ENCODE data around the gene PKIB. TPM values are rescaled to one million over a fixed set of nuclear protein-coding genes. Genes with fewer than 3 reads are reported as not detected.

Gene PKIB
- total and polyA plus RNA-seq, 10 of the 15 experiments (the other 5 are each of a cell fraction or from before 2014, with no cell fraction given): 0.20 to 1.8 (median 0.87) TPM

DNA sequence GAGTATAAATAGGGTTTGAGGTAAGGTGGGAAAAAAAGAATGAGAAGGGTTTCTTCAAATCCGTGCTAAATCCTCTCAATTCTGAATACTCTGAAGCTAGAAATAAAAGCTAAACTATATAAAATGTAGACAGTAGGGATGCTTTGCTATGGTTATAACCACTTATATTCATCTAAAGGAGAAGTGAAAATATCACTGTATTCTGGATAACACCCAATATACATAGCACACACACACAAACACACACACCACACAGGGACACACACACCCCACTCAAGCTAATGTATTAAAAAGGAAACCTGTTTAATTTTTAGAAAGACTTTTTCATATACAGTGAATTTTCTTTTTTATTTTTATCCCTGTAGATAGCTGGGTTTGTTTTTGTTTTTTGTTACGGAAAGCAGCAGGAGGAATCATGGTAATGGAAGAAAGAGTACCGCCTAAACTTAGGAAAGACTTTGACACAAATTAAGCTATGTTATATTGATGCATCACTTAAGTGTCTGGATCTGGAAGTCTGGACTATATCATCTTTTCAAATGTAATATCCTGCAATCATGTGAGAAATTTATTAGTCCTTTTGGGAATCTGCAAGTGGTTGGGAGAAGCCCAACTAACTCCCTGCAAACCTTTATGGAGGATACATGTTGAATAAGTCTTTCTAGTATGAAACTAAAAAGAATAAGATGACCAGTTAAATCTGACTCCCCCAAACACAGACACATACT is 100.9 kb downstream of the PKIB start:
- H3K79me2 ChIP-seq (ENCODE audit: control insufficient read depth, insufficient read depth, low read length): no peaks in the 10 kb centered on the region
- no peak overlapping the region for H3K4me2 ChIP-seq (ENCODE audit: control insufficient read depth, insufficient read depth)
- H3K27ac ChIP-seq (ENCODE audit: control insufficient read depth, insufficient read depth): no peak overlapping the region
- no peak for DNase-seq (ENCODE audit: low read depth, low spot score)
- CTCF ChIA-PET: interaction anchor here (0.7 to 2.9 kb wide), 9 partner anchors 9 to 158 kb away, joined by 3 to 11 read pairs (median 3); no protein-coding TSS in a partner anchor
- POLR2A ChIA-PET: interaction anchor here (0.8 to 1.6 kb wide), 2 partner anchors 10 to 95 kb away, joined by 4 to 5 read pairs; no protein-coding TSS in a partner anchor
- in situ Hi-C loops (cut with MboI) (no loop called here), intact Hi-C loops (cut with micrococcal nuclease; ENCODE audit: unreplicated experiment) (loop anchor here (10.0 kb wide), 1 partner anchor 236 kb away; the partner anchor contains the start of gene SERINC1)
- RAD21 ChIA-PET (ENCODE audit: unreplicated experiment): interaction anchor here (1.0 to 4.0 kb wide), 5 partner anchors 17 to 101 kb away, joined by 3 to 21 read pairs (median 6); partner anchors contain the start of gene PKIB
- BruUV-seq (replicated peaks): no TSS peak
- no peak for FAIRE-seq
- H3K4me1 ChIP-seq (ENCODE audit: control insufficient read depth, insufficient read depth, low read length): no peaks in the 10 kb centered on the region
- WGBS (ENCODE audit: insufficient coverage, insufficient replicate concordance, low lambda C conversion rate, missing lambda C conversion rate): 44% methylated on average over 3 of the region's 3 CpGs
- ATAC-seq: peak; percentile 70
- H4K20me1 ChIP-seq (ENCODE audit: control insufficient read depth, insufficient read depth): no peaks in the 10 kb centered on the region
- TF ChIP-seq MTA2 (IDR thresholded peaks at IDR 0.05; ENCODE audit: low read depth): 0 out of 2 replicates have a peak, but pooled peaks have one; percentile 17
- TF ChIP-seq IKZF1 (conservative IDR thresholded peaks at IDR 0.05): peak; percentile 4; the same call in 1 of the 2 replicates
- TF ChIP-seq IKZF2 (IDR thresholded peaks at IDR 0.05): peak; percentile 26 to 32; a peak in 2 of 4 replicates
- TF ChIP-seq ZBED1 (IDR thresholded peaks at IDR 0.05; ENCODE audit: borderline replicate concordance): no peak
- TF ChIP-seq DPF2 (IDR thresholded peaks at IDR 0.05): 0 out of 2 replicates have a peak, but pooled peaks have one; percentile 7
- peak; percentile 53; the same call in 1 of the 2 replicates for TF ChIP-seq SPI1 (IDR thresholded peaks at IDR 0.05; ENCODE audit: borderline replicate concordance, insufficient read depth, low read depth, low read length)
- no peak overlapping the region for H2AFZ ChIP-seq (ENCODE audit: control insufficient read depth, low read depth, low read length)
- H3K36me3 ChIP-seq (ENCODE audit: control insufficient read depth in 2 of 2, insufficient read depth in 2 of 2, low read length in 1 of 2): no peaks in the 10 kb centered on the region
- no peaks in the 10 kb centered on the region; a peak in 1 of 4 replicates for H3K27me3 ChIP-seq (replicated peaks in 1 of 2; ENCODE audit: control insufficient read depth in 2 of 2, insufficient read depth in 2 of 2, low read length in 1 of 2)
- SMC1A ChIA-PET (ENCODE audit: uncharacterized antibody, unreplicated experiment): interaction anchor here (0.5 to 18.7 kb wide), 20 partner anchors 11 to 218 kb away, joined by 3 to 215 read pairs (median 3); no protein-coding TSS in a partner anchor
- no peaks in the 10 kb centered on the region for H3K9me3 ChIP-seq (replicated peaks; ENCODE audit: control insufficient read depth, insufficient read depth, low read length)
- H3K4me3 ChIP-seq: no peak overlapping the region
- H3K9ac ChIP-seq (ENCODE audit: control insufficient read depth, insufficient read depth, low read length): no peak overlapping the region

All from GM12878 (cell line).